Activated naive CD4-positive, alpha-beta T cell (primary cell): Measurements from ENCODE around the gene WDR33.
"Not testable (repeated sequence)": the region's sequence is repeated elsewhere in the genome, so short reads cannot be mapped to it uniquely, and the experiment has no call there.

ENCODE experiments used
- DNase-seq, 4 experiments: peaks; one replicate each; lab custom pipeline; 2025; lab: John Stamatoyannopoulos, UW

WDR33 gene

DNA sequence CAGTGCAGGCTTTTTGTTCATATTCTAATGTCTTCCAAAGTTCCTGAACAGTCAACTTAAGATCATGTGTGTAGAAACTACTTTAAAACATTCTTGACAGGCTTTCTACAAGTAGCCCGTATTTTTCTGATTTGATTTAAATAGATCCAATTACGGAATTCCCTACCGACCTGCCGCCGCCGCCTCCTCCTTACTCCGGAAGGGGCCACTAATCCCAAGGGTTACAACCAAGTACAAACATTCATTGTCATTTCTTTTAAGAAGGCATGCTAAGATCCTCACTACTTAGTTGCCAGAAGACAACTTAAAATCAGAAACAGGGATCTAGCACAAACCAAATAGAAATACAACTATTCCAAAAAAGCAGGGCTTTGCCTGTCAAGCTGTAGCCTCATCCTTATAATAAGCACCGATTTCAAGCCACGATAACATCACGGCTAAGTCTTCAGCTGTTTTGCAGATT, 784 bp downstream of the WDR33 start:
- no peak for DNase-seq

DNA sequence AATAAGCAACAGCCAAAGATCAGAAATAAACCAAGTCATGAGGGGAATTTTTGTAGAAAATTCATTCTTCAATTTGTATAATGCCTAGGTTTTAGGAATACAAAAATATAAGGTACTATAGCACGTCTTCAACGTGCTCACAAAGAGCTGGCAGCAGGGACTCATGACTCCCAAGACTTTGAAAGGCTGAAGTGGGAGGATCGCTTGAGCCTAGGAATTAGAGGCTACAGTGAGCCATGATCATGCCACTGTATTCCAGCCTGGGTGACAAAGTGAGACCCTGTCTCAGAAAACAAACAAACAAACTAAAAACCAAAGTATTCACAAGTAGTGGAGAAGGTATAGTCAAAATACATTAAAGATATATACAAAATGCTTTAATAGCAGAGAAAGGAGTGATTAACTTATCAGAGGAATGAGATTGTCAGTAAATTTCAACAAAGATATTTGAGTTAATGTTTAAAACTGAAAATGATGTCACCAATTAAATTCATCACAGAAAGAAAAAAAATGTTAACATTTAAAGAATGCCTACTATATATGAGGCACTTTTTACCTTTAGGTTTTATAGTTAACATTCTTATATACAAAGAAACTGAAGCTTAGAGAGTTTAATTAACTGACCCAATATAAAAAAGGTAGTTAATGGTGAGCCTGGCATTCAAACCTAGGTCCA, 3.2 kb downstream of the WDR33 start:
- no peak for DNase-seq

GRCh38 chr2:127806860-127807259, 4.1 kb downstream of the WDR33 start:
- DNase-seq: not testable (repeated sequence)

- DNase-seq: no peak
Measured at GRCh38 chr2:127805491-127805890, 5.5 kb downstream of the WDR33 start.

DNA sequence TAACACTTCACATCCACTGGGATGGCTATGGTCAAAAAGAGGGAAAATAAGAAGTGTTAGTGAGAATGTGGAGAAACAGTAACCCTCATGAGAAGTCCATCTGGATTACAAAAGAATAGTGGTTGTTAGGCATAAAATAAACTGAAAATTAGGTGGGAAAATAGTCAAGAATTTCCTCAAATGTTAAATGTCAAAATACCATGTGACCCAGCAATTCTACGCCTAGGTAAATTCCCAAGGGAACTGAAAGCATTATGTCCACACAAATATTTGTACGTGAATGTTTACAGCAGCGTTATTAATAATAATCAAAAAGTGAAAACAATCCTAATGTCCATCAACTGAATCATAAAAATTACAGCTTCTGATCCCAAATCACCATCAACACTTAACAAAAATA, 11.0 kb downstream of the WDR33 start:
- DNase-seq: no peak

GRCh38 chr2:127796389-127796788, 14.6 kb downstream of the WDR33 start:
- no peak for DNase-seq

DNA sequence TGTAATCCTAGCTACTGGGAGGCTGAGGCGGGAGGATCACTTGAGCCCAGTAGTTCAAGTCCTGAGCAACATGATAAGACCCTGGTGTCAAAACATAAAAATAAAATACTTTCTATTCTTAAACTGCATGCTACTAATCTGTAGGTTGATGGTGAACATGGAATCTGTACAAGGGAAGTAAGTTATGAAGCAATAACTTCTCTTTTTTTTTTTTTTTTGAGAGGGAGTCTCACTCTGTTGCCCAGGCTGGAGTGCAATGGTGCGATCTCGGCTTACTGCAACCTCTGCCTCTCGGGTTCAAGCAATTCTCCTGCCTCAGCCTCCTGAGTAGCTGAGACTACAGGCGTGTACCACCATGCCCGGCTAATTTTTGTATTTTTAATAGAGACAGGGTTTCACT, 16.1 kb downstream of the WDR33 start:
- DNase-seq: not testable (repeated sequence)

DNA sequence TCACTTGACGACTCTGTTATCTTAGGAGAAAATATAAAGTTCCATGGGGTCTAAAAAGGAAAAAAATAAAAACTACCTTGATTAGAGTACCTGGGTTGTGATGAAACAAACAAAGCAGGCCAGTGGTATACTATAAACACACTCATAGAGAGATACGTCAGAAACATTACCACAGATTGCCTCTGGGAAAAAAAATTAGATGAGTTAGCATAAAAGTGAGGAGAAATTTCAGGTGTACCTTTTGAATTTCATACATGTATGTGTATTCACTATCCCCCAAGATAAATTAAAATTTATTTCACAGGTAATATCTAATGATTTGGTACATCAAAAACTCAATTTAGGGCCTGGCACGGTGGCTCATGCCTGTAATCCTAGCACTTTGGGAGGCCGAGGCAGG, 18.2 kb downstream of the WDR33 start:
- no peak for DNase-seq

DNA sequence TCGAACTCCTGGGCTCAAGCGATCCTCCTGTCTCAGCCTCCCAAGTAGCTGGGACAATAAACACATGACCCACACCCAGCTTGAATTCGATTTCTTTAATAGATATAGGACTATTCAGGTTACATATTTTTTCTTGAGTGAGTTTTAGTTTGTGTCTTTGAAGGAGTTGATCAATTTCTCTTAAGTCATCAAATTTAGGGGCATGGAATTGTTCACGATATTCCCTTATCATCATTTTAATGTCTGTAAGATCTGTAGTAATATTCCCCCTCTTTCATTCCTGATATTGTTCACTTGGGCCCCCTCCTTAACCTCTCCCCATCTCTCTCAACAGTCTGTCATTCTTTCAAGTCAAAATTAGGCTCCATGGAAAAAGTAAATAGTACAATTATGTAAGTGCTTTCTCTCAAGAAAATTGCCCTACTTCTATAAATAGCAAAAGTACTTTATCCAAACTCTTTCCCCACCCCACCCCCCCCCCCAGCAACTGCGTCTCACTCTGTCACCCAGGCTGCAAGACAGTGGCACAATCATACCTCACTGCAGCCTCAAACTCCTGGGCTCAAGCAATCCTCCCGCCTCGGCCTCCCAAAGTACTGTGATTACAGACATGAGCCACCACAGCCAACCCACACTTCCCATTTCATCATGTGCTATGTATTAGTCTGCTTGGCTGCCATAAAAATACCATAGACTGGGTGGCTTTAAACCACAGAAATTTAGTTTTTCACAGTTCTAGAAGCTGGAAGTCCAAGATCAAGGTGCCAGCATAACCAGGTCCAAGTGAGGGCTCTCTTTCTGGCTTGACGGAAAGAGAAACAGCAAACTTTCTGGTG, 20.1 kb downstream of the WDR33 start:
- no peak for DNase-seq

DNA sequence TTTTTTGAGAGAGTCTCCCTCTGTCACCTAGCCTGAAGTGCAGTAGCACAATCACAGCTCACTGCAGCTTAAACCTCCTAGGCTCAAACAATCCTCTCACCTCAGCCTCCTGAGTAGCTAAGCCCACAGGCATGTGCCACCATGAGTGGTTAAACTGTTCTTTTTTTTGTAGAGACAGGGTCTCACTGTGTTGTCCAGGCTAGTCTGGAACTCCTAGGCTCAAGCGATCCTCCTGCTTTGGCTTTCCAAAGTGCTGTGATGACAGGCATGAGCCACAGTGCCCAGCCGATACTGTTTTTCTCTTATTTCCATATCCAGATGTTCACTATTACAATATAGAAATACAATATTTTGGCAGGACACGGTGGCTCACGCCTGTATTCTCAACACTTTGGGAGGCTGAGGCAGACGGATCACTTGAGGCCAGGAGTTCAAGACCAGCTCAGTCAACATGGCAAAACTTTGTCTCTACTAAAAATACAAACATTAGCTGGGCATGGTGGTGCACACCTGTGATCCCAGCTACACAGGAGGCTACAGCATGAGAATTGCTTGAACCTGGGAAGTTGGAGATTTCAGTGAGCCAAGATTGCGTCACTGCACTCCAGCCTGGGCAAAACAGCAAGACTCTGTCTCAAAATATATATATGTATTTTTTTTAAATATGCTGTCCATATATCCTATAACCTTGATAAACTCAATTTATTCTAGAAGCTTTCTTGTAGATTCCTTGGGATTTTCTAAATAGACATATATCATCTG, 24.7 kb downstream of the WDR33 start:
- DNase-seq: no peak

GRCh38 chr2:127784965-127785518, 25.9 kb downstream of the WDR33 start:
- DNase-seq: no peak

DNA sequence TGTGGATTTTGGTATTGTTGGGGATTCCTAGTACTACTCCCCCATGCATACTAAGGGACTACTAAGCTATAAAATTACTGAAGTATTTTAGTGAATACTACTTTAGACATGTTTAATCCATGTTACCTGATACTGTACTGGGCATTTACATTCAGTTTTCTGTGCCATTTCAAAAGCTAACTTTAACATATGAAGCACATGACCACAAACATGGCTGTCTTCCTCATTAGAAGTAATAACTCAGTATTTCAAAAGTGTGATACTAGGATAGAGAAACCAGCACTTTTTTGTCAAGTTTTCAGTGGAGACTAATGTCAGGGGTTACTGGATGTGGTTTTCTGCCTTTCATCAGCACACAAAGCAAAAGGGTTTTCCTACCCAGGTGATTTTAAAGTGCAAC, 27.9 kb downstream of the WDR33 start:
- DNase-seq: no peak

GRCh38 chr2:127778850-127779249, 32.1 kb downstream of the WDR33 start:
- DNase-seq: no peak

DNA sequence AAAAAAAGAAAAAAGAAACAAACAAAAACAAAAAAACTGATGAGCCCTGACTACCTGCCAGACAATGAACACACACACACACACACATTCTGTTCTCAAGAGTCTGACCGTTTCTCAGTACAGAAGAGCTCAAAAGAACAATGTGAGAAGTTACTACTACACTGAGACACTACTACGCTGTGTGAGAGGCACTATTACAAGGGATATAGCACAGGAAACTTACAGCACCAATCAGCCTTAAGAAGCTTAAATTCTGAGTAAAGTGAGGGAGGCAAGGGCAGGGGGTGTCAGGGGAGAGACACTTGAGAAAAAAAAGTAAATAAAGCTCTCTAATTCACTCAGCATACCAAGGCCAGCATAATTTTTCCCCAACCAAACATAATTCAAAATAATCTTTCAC, 32.5 kb downstream of the WDR33 start:
- DNase-seq: no peak

GRCh38 chr2:127776122-127776780, 34.7 kb downstream of the WDR33 start:
- no peak for DNase-seq

DNA sequence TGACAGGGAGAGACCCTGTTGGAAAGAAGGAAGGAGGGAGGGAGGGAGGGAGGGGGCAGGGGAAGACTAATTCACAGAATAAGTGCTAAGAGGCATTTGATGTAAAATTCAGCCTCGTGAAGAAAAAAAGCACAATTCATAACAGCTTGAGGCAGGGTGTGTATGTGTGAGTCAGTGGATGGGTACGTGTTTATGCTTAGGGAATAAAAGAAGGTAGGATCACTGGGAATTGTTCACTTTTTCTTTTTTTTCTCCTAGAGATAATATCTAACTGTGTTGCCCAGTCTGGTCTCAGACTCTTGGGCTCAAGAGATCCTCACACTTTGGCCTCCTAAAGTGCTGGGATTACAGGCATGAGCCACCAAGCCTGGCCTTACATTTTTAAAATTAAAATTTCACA, 39.2 kb downstream of the WDR33 start:
- DNase-seq: no peak

DNA sequence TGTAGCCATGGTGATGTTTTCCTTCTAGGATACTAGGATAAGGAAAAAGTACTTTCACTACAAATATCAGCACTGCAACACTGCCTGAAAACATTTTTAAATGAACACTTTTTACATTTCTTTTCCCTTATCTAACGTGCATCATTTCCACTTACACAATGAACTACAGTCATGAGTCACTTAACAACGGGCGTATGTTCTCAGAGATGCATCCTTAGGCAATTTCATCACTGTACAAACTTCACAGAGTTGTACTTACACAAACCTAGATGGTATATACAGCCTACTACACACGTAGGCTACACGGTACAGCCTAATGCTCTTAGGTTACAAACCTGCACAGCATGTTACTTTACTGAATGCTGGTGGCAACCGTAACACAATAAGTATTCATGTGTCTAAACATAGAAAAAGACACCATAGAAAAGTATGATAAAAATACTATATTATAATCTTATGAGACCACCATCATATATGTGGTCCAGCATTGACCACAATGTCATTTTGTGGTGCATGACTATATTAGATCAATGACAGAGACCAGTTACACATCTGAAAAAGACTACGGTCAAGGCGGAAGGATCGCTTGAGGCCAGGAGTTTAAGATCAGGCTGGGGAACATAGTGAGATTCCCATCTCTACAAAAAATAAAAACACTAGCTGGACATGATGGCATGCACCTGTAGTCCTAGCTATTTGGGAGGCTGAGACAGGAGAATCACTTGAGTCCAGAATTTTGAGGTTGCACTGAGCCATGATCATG, 39.8 kb downstream of the WDR33 start:
- no peak for DNase-seq

DNA sequence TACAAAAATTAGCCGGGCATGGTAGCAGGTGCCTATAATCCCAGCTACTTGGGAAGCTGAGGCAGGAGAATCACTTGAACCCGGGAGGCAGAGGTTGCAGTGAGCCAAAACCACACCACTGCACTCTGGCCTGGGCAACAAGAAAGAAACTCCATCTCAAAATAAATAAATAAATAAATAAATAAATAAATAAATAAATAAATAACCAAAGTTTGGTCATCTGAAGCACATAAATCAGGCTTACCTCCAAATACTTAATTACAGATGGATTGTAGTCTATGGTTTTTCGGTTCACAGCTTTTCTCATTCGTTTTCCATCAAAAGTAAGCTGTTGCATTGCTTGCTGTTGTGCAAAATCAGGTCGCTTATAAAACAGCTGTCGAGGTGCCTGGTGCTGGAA, 40.4 kb downstream of the WDR33 start:
- DNase-seq: not testable (repeated sequence)

- DNase-seq: no peak
Measured at GRCh38 chr2:127769587-127769986, 41.4 kb downstream of the WDR33 start.

- DNase-seq: no peak
Measured at GRCh38 chr2:127768775-127769479, 42.0 kb downstream of the WDR33 start.
